ENCODE measurements around the gene PID1.

- TF ChIP-seq CTCF (IDR thresholded peaks at IDR 0.05; ENCODE audit: low read depth, low read length, missing input control) (no peak), FOXA2 (IDR thresholded peaks at IDR 0.05) (no peak), JUND (IDR thresholded peaks at IDR 0.05) (no peak), GABPA (IDR thresholded peaks at IDR 0.05 in 1 of 2, conservative IDR thresholded peaks at IDR 0.05 in 1 of 2) (no peak), TAF1 (conservative IDR thresholded peaks at IDR 0.05) (no peak), YY1 (IDR thresholded peaks at IDR 0.05) (no peak), ZBTB33 (IDR thresholded peaks at IDR 0.05) (no peak), SP1 (IDR thresholded peaks at IDR 0.05) (no peak), ATF3 (IDR thresholded peaks at IDR 0.05) (no peak), RAD21 (IDR thresholded peaks at IDR 0.05) (no peak), REST (IDR thresholded peaks at IDR 0.05) (no peak), RXRA (IDR thresholded peaks at IDR 0.05) (no peak)
- TF ChIP-seq, protein P1, sequence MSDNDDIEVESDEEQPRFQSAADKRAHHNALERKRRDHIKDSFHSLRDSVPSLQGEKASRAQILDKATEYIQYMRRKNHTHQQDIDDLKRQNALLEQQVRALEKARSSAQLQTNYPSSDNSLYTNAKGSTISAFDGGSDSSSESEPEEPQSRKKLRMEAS (IDR thresholded peaks at IDR 0.05) = no peak
Observed at GRCh38 chr2:229154381-229154780, 116.7 kb downstream of the PID1 start.
